Embryonic facial prominence (tissue), 1 donor: Measurements from ENCODE around the gene OGDH.
"Not testable (repeated sequence)": the region's sequence is repeated elsewhere in the genome, so short reads cannot be mapped to it uniquely, and the experiment has no call there.

Experiments used
- DNase-seq: peaks from one replicate; pipeline ENCODE4 v3.0.0-alpha.2; 2016; ENCODE audit errors: extremely low spot score

The OGDH gene

DNA sequence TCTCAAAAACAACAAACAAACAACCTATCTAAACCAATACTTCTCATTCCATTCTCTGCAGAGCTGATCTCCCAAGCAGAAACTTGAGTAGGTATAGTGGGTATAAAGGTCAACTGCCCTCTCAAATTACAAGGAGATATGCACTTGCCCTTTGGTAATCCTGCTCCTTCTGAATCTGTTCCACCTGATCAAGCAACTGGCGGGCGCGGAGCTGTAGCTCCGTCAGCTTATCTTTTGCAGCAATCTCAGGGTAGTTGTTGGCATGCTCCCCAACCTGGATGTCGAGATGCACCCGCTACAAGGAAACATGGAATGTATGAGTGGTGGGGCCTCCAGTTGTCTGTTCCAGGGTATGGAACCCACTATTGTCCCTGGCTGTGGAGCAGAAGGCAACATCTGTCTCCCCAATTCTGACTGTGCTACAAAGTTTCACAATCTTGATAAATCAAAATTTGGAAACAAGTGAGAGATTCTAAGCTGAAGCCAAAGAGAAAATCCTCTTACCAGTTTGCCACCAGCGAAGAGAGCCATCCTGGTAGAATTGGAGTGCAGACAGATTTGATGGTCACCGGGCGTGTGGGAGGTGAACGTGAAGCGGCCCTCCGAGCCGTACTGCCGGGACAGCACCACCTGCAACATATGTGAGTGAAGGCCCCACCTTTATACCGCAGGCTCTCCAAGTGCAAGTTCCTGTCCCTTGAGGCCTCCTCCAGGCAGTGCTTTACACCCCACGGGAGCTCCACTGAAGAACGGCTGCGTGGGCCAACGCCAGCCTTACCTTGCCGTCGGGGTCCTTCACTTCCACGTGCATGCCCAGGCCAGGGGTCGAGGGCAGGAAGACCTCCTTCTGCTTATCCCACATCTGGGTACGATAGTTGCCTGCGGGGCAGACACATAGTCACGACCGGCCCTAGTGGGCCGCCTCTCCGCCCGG lies 25.2 kb upstream of the OGDH start:
- no peak for DNase-seq

DNA sequence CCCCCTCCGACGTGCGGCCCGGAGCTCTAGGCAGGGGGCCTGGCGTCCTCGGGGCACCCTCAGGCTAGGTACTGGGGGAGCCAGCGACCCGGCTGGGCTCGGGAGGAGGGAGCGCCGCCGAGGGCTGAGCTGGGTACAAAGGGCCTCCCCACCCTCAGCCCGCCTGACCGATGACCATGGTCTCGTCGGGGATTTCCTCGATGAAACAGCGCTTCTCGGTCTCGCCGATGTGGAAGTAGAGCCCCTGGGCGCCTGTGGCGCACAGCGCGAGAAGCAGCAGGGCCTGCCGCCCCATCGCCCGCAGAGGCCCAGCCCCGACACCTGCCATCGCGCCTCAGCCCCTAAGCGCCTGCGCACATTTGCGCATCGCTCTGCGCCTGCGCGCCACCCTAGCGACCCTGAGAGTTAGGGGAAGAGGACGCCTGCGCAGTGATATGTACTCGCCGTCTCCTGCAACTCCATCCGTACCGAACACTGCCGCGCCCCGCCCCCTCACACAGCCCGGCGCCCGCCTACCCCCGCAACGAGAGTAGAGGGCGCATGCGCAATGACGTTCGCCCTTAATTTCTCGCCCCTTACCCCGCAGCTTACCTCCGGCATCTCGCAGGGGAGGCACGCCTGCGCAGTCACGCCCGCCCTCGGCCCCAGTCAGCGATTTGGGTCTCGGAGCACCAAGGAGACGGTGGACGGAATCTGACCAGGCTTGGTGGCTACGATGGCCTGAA lies 24.4 kb upstream of the OGDH start, which contains the start of gene TMED4:
TSS of gene TMED4 (minus strand) at position 353 of the 725 bp plus-strand sequence. CDS start at position 328, 25 bp downstream.
- peak; percentile 99 for DNase-seq

DNA sequence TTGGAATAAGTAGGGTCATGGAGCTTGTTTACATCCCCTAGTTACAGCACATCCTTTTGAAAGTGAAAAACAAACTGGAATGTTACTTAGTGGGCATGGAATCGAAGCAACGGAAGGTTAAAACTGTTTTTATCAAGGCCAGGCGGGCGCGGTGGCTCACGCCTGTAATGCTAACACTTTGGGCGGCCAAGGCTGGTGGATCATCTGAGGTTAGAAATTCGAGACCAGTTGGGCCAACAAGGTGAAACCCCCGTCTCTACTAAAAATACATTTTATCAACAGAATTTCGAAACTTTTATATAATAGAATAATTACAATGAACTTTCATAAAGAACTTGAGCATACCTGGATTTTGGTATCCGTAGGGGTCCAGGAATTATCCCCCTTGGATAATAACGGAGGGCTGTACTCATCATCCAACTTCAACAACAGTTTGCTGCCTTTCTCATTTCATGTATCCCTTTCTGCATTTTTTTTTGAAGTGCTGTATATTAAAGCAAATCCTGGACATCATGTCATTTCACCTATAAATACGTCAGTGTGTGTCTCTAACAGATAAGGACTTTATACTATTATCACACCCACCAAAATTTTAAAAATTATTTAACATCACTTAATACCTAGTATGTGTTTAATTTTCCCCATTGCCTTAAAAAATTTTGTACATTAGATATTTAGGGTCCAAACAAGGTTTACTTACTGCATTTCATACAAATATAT lies 23.1 kb upstream of the OGDH start:
- DNase-seq = no peak

DNA sequence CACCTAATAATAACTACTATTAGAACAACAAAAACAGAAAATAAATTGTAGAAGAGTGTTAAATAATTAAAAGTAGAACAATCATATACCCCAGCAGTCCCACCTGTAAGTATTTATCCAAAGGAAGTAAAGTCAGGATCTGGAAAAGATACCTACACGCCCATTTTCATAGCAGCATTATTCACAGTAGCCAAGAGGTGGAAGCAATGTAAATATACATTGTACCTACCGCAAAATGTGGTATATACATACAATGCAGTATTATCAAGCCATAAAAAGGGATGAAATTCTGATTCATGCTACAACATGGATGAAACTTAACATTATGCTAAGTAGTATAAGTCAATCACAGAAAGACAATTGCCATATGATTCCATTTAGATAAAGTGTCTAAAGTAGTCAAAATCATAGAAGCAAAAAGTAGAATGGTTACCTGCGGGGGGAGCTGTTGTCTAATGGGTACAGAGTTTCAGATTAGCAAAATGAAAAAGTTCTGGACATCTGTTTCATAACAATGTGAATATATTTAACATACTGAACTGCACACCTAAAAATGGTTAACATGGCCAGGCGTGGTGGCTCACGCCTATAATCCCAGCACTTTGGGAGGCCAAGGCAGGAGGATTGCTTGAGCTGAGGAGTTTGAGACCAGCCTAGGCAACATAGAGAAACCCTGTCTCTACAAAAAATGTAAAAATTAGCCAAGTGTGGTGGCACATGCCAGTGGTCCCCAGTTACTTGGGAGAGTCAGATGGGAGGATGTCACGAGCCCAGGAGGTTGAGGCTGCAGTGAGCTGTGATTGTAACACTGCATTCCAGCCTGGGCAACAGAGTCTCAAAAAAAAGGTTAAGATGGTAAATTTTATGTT lies 18.4 kb upstream of the OGDH start:
- no peak for DNase-seq

DNA sequence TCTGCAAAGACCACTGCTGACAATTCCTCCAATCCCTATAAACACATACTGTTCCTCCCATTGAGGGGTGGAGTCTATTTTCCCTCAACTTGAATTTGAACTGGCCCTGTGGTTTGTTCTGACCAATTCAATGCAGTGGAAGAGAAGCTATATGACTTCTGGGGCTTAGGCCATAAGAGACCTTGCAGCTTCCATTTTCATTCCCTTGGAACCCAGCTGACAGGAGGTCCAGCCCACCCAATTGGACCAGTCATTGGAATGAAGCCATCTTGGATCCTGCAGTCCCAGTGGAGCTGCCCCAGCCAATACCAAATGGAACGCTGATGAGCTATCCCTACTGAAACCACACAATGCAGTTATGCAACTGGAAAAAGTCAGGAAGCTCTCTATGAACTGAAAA lies 15.5 kb upstream of the OGDH start:
- DNase-seq = no peak

DNA sequence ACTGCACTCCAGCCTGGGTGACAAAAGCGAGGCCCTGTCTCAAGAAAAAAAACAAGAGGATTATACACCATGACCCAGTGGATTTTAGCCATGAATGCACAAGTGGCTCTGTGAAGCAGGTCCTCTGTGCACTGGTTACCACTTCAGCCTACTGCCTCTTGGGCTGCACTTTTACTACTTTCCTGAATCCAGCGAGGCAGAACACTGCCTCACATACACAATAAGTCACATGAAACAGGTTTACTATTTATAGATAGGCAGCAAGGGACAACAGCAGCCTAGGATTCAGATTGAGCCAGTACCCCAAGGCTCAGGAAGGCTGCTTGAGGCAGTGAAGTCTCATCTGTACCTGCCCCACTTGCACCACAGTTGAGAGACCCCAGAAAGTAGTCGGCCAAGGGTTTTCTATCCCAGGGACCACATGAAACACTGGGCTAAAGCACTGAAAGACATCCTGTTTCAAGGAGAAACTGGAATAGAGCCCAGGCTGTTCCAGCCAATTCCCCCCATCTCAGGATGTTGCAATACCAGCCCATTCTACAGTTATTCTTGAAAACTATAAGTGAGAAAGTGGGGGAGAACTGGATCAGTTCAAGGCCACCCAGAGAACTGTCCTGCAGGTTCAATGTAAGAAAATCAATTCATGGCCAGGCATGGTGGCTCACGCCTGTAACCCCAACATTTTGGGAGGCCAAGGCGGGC lies 10.3 kb upstream of the OGDH start:
- no peak for DNase-seq

DNA sequence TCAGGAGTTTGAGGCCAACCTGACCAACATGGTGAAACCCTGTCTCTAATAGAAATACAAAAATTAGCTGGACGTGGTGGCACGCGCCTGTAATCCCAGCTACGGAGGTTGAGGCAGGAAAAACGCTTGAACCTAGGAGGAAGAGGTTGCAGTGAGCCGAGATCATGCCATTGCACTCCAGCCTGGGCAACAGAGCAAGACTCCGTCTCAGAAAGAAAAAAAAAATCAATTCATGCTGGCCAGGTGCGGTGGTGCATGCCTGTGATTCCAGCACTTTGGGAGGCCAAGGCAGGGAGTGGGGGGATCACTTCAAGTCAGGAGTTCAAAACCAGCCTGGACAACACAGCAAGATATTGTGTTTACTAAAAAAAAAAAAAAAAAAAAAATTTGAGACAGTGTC lies 9.2 kb upstream of the OGDH start:
- DNase-seq = not testable (repeated sequence)

DNA sequence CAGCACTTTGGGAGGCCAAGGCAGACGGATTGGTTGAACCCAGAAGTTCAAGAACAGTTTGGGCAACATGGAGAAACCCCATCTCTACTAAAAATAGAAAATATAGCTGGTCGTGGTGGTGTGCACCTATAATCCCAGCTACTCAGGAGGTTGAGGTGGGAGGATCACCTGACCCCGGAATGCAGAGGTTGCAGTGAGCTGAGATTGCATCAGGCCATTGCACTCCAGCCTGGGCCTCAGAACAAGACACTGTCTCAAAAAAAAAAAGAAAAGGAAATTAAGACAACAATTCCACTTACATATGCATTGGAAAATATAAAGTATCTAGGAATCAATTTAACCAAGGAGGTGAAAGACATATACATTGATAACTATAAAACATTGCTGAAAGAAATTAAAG lies 7.2 kb upstream of the OGDH start:
- DNase-seq = no peak

DNA sequence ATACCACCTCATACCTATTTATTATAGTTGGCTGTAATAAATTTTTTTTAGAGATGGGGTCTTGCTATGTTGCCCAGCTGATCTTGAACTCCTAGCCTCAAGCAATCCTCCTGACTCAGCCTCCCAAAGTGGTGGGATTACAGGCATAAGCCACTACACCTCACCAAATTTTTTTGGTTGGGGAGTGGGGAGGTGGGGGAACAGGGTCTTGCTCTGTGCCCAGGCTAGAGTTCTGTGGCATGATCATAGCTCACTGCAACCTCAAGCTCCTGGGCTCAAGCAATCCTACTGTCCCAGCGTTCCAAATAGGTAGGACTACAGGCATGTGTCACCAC lies 3.9 kb upstream of the OGDH start:
- DNase-seq = no peak

DNA sequence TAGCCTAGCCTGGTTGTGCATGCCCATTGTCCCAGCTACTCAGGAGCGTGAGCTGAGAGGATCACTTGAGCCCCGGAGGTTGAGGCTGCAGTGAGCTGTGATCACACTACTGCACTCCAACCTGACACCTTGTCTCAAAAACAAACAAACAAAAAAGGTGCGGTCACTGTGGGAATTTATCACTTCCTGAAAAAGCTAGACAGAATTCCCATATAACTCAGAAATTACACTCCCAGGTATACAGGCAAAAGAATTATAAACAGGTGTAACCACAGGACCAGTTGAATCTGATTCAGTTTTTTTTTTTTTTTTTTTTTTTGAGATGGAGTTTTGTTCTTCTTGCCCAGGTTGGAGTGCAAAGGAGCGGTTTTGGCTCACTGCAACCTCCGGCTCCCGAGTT lies 3.2 kb upstream of the OGDH start:
- no peak for DNase-seq

DNA sequence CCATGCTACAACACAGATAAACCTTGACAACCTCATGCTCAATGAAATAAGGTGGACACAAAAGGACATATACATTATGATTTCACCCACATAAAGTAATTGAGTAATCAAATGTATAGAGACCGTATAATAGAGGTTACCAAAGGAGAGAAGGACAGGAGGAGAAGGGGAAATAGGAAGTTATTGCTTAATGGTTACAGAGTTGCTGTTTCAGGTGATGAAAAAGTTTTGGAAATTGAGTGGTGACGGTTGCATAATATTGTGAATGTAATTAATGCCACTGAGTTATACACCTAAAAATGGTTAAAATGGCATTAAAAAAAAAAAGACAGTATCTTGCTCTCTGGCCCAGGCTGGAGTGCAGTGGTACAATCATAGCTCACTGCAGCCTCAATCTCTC lies 1.5 kb upstream of the OGDH start:
- DNase-seq = no peak

DNA sequence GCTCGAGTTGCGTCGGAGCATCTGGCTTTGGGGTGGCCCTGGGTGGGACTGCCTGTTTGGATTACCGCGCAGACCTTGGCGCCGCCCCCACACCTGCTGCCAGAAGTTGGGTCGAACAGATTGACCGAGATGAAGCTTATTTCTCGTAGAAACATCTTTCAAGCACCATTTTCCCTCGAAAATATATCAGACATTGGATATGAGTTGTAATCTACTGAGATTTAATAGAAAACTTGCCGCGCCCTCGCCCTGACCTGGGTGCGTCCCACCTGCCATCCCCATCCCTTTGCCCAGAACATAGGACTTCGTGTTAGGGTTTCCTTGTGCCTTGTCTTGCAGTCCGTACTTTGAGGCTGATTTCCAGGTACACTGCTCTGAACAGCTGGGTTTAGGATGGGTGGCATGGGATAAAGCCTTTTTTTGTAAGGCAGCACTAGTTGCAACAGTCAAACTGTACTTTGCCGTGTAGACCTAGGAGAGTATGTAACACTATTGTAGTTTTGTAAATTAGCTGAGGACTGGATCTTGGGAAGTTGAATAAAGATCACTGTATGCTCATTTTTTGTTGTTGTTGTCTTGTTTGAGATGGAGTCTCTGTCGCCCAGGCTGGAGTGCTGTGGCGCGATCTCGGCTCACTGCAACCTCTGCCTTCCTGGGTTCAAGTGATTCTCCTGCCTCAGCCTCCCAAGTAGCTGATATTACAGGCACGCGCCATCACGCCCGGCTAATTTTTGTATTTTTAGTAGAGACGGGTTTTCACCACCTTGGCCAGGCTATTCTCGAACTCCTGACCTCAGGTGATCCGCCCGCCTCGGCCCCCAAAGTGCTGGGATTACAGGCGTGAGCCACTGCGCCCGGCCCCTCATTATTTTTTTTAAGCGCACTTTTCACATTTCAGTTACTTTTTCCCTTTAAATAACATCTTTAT lies 978 bp downstream of the OGDH start:
- no peak for DNase-seq

DNA sequence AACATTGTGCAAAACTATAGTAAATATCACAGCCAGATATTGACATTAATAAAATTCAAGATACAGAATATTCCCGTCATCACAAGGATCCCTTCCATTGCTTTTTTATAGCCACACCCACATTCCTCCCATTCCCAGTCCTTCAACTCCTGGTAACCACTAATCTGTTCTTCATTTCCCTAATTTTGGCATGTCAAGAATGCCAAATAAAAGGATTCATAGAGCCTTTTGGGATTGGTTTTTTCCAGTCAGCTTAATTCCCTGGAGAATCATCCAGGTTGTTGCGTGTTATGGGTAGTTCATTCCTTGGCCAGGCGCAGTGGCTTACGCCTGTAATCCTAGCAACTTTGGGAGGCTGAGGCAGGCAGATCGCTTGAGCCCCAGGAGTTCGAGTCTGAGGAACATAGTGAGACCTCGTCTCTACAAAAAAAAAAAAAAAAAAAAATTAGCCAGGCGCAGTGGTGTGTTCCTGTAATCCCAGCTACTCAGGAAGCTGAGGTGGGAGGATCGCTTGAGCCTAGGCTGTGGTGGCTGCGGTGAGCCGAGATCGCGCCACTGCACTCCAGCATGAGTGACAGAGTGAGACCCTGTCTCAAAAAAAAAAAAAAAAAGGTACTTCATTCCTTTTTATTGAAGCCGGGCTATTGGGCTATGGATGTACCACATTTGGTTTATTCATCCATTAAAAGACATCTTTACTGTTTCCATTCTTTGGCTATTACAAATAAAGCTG lies 2.7 kb downstream of the OGDH start:
- DNase-seq = no peak

DNA sequence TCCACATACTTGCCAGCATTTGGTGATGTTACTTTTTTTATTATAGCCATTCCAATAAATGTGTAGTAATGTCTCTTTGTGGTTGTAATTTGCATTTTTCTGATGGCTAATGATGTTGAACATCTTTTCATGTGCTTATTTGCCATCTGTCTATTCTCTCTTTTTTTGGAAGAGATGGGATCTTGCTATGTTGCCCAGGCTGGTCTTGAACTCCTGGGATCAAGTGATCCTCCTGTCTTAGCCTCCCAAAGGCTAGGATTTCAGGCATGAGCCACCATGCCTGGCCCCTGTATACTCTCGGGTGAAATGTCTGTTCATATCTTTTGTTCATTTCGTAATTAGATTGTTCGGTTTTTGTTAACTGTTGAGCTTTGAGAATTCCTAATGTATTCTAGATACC lies 3.4 kb downstream of the OGDH start:
- no peak for DNase-seq

DNA sequence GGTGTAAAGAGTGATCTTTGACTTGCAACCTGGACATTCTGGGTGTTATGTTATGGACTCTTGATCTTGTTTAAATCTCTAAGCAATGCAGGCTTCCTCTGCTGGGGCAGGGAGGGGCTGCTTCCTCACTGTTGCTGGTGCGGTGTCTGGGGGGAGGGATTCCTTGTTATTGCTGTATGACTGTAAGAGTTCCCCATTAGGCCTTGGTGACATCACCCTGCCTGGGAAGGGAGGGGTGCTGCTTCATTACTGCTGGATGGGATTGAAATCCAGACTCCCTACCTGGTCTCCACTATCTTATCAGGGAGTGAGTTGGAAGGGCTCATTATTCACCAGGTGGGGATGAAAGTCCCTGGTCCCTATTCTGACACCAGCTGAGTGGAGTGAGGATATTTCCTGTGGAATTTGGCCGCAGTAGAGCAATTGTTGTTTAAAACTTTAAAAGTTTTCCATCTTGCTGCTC lies 8.8 kb downstream of the OGDH start:
- no peak for DNase-seq

DNA sequence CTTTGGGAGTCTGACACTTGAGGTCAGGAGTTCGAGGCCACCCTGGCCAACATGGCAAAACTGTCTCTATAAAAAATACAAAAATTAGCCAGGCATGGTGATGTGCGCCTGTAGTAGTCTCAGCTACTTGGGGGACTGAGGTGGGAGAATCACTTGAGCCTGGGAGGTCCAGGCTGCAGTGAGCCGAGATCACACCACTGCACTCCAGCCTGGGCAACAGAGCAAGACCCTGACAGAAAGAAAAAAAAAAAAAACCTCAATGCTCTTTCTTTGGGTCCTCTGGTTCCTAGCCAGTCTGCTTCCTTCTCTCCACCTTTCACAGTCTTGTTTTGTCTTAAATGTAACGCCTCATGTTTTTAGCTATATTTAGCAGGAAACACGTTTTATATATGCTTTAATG lies 9.4 kb downstream of the OGDH start:
- no peak for DNase-seq

DNA sequence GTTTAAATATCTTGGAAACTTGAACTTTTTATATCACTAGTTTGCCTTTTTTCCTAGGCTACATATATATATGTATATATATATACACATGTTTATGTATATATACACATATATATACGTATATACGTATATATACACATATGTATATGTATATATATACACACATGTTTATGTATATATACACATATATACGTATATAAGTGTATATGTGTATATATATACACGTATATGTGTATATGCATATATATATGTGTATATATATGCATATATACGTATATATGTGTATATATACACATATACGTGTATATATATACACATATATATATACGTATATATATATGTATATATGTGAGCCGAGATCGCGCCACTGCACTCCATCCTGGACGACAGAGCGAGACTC lies 10.1 kb downstream of the OGDH start:
- DNase-seq = no peak

DNA sequence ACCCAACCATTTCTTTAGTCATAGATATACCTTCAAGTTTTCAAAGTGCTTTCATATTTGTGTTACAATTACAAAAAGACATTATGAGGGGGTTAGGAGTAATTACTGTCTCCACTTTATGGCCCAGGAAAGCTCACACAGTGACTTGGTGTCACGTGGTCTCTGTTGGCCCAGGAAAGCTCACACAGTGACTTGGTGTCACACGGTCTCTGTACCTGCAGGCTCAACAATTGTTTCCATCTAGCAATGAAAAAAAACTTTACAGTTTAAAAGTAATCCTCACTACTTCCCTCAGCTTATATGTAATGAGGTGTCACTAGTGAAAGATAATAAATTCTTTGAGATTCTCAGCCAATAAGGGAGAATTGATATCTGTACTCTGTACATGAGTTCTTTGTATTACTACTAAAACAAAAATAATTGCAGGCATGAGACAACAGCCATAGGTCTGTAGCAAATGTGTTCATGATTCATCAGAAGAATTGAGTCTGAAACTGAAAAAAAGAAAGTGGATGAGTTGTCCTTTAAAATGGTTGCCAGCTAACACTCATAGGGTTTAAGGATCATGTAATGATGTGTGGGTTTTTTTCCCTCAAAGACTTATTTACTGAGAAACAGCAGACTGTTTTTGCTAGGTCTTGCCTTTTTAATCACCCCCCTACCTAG lies 10.9 kb downstream of the OGDH start:
- DNase-seq = no peak
